Loucy (cell line): Measurements from ENCODE around the gene CCDC158.

ENCODE experiments used
- EZH2phosphoT487 ChIP-seq: fragments of 200-600 bp; IDR thresholded peaks from 2 replicates; pipeline ENCODE4 v1.6.1; 2018; ENCODE audit warnings: antibody characterized with exemption, mild to moderate bottlenecking, moderate library complexity, borderline replicate concordance
- TF ChIP-seq, protein P1 (sequence below): fragments of 200-600 bp; sonication (generic); conservative IDR thresholded peaks from 2 replicates; pipeline ENCODE4 v1.5.1; 2014; ENCODE audit warnings: mild to moderate bottlenecking, antibody characterized with exemption, low read length

DNA sequence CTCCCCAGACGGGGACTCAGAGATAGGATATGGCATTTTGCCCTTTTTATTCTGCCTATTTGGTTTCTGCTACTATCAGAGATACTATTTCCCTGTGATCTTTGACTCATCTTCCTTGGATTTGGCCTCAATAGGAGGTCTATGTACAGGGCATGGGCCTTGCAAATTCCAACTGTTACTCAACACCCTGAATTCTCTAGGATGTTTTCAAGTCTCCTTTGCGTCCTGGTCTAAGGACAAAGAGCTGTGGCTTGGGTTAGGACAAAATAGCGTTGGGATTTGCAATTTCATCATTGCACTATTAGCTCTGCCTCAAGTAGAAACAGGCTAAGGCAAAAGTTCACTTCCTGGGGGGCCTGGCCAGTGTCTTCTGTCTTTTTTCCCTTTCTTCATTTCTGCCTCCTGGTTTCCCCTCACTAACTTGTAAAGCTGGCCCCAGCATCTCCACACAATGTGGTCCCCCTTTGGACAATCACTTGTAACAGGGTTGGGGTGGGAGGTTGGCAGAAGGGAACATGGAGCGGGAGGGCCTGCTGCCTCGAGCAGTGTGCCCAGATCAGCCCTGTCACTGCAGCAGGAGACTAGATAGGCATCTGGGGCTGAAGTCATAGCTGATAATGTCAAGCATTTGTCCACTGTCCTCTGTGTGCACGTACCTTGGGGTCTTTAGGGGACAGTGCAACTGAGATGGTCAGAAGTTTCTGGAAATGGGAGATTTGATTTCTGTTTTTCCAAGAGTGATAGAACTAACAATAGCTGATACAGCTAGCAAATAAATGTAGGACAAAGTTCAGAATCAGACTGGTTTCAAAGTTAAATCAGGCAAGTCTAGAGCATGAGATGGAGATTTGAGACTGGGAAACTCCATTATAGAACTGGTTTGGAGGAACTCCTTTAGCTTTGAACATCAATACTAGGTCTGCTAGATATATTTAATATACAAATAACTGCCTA is 140.2 kb downstream of the CCDC158 start:
- TF ChIP-seq, protein P1, sequence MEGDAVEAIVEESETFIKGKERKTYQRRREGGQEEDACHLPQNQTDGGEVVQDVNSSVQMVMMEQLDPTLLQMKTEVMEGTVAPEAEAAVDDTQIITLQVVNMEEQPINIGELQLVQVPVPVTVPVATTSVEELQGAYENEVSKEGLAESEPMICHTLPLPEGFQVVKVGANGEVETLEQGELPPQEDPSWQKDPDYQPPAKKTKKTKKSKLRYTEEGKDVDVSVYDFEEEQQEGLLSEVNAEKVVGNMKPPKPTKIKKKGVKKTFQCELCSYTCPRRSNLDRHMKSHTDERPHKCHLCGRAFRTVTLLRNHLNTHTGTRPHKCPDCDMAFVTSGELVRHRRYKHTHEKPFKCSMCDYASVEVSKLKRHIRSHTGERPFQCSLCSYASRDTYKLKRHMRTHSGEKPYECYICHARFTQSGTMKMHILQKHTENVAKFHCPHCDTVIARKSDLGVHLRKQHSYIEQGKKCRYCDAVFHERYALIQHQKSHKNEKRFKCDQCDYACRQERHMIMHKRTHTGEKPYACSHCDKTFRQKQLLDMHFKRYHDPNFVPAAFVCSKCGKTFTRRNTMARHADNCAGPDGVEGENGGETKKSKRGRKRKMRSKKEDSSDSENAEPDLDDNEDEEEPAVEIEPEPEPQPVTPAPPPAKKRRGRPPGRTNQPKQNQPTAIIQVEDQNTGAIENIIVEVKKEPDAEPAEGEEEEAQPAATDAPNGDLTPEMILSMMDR = no peak
- no peak for TF ChIP-seq EZH2phosphoT487
